Measurements from ENCODE around the gene GDF2.

GDF2 gene

GRCh38 chr10:47291682-47292081 is 30.6 kb upstream of the GDF2 start:
- no peak for DNase-seq (ENCODE audit: low read depth, low spot score)

DNA sequence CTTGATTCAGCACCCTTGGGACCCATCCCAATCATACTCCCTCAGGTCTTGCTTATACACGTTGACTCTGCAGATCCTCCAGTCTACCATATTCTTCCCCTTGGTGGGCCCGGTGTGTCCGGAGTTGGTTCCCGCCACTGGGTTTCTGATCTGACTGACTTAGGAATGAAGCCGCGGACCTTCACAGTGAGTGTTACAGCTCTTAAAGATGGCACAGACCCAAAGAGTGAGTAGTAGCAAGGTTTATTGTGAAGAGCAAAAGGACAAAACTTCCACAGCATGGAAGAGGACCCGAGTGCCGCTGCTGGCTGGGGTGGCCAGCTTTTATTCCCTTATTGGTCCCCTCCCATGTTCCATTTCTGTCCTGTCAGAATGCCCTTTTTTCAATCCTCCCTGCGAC is 28.2 kb upstream of the GDF2 start:
- no peak for DNase-seq (ENCODE audit: low read depth, low spot score)

DNA sequence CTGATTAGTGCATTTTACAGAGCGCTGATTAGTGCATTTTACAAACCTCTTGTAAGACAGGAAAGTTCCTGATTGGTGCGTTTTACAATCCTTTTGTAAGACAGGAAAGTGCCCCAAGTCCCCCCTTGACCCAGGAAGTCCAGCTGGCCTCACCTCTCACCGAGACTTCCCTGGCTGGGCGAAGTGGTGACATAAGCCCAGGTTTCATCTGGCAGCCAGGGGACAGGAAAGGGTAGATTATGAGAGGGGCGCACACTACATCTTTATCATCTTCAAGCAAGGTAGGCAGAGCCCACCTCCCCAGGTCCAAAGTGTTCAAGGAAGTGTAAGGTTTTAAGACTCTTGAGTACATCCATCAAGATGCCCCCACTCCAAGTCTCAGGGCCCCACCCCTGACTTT is 27.8 kb upstream of the GDF2 start:
- no peak for DNase-seq (ENCODE audit: low read depth, low spot score)

DNA sequence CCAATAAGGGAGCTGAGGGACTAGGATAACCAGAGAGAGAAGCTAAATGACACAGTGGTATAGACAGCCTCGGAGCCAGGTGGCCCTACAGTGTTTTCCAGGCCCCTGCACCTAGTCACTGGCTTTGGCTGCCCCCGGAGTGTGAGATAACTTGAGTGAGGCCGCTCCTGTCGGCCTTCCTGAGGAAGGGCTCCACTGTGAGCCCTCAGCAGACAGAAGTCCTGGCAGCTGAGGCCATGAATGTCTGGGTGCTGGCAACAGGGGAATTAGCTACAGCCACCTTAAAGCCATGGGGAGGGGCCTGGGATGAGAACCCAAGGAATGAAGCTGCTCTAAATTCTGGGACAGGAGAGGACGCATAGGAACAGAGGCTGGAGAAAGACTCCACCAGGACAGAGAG is 26.8 kb upstream of the GDF2 start:
- DNase-seq (ENCODE audit: low read depth, low spot score) = no peak

DNA sequence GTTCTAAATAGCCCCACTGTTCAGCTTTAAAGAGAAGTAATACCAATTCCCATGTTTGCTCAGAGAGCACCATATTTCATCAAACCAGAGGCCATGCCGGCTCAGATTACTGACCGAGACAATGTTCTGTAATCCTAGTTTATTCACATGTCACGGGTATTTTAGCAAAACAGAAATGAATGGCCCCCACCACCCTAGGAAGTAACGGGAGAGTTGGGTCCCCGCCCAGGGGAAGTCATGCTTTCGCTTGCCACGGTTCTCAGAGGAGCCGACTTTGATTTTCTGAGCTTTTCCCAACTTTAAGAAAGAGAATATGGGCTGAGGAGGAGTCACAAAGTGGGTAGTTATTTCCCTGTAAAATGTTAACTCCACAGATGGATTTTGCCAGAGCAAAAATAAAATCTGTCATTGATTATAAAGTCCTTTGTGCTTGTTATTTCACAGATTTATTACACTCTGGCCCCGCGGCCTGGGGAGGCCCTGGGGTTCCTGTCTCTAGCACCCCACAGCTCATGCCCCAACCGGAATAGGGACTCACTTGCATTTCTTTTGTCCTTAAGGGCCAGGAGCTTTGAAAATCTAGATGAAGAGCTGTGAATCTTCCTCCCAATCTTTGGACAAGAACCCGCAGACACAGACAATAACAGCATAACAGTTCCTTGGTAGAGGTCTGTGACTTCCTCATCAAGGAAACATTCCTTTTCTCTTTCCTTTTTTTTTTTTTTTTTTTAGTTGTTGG is 25.9 kb upstream of the GDF2 start:
- no peak for DNase-seq (ENCODE audit: low read depth, low spot score)

DNA sequence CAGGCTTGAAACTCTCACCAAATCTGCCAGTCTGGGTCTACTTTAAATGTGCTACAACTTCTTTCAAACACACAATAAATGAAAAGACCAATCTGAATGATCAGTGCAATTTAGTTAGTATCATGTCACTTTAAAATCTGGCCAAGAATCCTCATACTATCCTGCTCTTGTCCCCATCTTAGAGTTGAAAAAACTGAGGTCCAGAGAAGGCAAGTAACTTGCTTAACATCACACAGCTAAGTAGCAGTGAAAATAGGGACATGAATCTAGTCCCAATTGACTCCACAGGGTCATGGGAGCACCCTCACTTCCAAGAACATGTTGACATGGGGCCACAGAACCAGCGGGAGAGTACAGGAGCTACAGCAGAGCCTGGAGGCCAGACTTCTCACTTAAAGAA is 25.3 kb upstream of the GDF2 start:
- no peak for DNase-seq (ENCODE audit: low read depth, low spot score)

- no peak for DNase-seq (ENCODE audit: low read depth, low spot score)
Observed at GRCh38 chr10:47297866-47298540, 24.3 kb upstream of the GDF2 start.

DNA sequence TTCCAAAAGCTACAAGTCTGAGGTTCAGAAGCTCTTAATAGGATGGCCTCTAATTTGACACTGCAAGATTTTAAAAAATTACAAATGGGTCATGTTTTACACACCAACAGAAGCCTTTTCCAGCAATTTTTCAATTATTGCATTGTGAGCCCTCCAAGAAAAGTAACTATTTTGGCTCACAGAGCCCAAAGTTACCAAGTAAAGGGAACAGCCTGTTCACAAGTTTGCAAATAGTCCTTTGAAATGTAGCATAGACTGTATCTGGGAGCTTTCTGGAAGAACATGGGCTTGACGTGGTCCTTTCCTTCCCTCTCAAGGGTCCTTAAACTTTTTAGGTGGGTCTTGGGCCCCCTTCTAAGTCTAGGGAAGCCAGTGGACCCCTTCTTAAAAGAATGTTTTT is 23.5 kb upstream of the GDF2 start:
- no peak for DNase-seq (ENCODE audit: low read depth, low spot score)

- no peak for DNase-seq (ENCODE audit: low read depth, low spot score)
Observed at GRCh38 chr10:47299611-47300428, 22.4 kb upstream of the GDF2 start, which contains the start of gene GDF10. GDF10 (plus strand) TSS chr10:47300197; CDS start chr10:47300652, 455 bp downstream.

DNA sequence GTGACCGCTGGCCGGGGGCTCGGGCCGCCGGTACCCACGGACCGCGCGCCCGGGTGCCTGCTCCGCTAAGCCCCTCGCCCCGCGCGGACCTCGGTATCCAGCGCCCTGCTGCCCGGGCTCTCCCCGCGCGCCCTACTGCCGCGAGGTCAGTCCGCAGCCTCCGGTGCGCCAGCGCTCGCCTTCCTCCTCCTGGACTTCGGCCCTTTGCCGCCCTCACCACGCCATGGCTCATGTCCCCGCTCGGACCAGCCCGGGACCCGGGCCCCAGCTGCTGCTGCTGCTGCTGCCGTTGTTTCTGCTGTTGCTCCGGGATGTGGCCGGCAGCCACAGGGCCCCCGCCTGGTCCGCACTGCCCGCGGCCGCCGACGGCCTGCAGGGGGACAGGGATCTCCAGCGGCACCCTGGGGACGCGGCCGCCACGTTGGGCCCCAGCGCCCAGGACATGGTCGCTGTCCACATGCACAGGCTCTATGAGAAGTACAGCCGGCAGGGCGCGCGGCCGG is 21.8 kb upstream of the GDF2 start:
- DNase-seq (ENCODE audit: low read depth, low spot score) = no peak

- no peak for DNase-seq (ENCODE audit: low read depth, low spot score)
Observed at GRCh38 chr10:47301833-47302232, 20.4 kb upstream of the GDF2 start.

GRCh38 chr10:47303105-47303504 is 19.1 kb upstream of the GDF2 start:
- no peak for DNase-seq (ENCODE audit: low read depth, low spot score)

DNA sequence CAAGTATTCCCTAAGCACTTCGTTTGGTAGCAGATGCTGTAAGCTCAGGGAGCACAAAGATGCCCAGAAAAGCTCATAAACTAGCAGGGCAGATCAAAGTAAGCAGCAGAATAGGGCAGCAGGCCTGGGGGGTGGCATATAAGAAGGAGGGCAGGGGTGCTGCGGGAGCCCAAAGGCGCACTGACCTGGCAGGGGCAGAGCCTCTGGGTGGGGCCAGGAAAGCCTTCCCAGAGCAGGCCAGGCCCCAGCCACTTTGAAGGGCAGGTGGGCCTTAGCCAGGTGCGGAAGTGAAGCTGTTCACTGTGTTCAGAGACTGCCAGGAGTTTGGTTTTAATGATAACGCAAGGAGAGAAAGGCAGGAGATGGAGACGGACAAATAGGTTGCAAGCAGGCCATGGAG is 18.4 kb upstream of the GDF2 start:
- no peak for DNase-seq (ENCODE audit: low read depth, low spot score)

- no peak for DNase-seq (ENCODE audit: low read depth, low spot score)
Observed at GRCh38 chr10:47305566-47305965, 16.7 kb upstream of the GDF2 start.

DNA sequence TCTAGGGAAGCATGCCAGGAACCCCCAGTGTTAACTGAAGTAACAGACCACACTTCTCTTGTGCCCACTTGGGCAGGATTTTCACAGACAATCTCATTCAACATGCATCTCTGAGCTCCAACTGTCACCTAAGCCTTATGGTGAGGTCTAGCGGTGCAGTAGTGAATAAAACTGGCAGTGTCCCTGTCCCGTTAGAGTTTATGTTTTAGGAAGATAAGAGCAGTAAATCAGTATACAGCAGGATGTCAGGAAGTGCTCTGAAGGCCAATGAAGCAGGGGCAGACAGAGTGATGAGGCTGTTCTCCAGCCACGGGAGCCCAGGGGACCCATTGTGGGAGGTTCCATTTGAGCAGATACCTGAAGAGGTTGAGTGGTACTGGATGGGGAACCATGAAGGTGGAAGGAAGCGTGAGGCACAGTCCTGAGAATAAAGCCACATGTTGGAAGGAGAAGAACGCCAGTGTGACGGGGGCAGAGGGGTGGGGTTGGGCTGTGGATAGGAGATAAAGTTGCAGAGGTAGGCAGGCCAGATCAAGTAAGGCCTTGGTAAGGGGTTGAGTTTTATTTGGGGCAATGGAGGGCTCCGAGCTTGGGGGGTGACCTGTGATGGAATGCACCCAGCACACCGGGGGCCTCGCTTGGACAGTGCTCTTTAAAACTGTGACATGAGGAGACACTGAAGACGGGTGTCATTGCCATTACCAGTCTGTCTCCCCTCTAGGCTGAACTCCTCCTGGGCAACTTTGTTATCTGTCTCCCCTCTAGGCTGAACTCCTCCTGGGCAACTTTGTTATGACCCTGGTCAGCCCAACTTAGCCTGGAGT is 15.7 kb upstream of the GDF2 start:
- no peak for DNase-seq (ENCODE audit: low read depth, low spot score)

GRCh38 chr10:47307381-47307780 is 14.9 kb upstream of the GDF2 start:
- no peak for DNase-seq (ENCODE audit: low read depth, low spot score)

DNA sequence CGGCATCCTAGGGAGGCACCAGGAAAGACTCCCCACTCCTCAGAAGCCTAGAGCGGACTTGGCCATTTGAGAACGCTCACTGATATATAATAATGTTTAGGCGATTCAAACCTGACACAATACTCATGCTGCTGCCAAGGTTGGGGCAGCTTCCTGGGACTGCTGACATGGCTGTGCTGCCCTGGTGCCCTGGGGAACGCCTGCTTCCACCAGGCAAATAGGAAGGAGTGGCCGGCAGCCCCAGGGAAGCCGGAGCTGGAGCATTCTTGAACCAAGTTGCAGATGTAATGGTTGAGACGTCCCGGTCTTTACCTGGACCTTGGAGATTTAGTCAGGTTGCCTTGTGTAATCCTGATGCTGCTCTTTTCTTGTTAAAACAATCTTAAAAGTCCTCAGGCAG is 13.5 kb upstream of the GDF2 start:
- DNase-seq (ENCODE audit: low read depth, low spot score) = no peak

- no peak for DNase-seq (ENCODE audit: low read depth, low spot score)
Observed at GRCh38 chr10:47309408-47310089, 12.7 kb upstream of the GDF2 start.

DNA sequence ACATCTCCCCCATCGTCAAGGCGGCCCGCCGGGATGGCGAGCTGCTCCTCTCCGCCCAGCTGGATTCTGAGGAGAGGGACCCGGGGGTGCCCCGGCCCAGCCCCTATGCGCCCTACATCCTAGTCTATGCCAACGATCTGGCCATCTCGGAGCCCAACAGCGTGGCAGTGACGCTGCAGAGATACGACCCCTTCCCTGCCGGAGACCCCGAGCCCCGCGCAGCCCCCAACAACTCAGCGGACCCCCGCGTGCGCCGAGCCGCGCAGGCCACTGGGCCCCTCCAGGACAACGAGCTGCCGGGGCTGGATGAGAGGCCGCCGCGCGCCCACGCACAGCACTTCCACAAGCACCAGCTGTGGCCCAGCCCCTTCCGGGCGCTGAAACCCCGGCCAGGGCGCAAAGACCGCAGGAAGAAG is 12.2 kb upstream of the GDF2 start:
- DNase-seq (ENCODE audit: low read depth, low spot score) = no peak

DNA sequence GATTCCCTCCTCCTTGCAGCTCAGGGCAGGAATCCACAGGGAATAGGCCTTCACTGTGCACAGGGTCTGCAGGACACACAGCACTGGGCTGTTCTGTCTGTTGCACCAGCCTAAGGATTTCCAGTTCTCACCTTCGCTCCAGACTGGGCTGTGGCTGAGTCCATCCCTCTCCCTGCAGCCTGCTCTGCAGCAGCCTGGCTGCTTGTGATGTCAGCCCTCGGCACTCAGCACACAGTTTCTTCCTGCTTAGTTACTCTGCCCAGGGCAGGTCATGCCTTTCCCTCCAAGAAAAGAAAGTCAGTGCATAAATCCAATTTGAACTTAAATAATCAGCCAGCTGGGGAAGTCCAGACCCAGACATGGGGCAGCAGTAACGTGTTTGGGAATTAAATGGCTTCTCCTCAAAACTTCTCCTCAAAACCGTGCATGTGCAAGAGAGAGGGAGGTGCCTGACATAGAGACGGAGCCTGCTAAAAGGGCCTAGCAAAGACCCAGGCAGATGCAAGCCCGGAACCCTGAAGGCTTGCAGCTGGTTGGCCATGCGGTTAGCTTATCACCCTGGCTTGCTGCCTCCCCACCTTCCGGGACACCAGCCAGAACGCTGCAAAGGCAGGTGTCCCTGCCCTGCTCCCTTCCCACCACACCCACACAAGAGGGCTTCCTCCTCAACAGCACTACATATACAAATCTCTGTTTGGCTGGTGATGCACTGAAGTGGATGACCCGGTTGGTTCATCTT is 10.9 kb upstream of the GDF2 start:
- DNase-seq (ENCODE audit: low read depth, low spot score) = no peak

Measured in activated CD4-positive, CD25-positive, alpha-beta regulatory T cell treated with anti-CD3 and anti-CD28 coated beads, Interleukin-2, amount 50 U/mL, for 16 hours (primary cell).